Mesenteric fat pad (tissue), 1 donor: Measurements from ENCODE around the gene UCHL1. TPM values are rescaled to one million over a fixed set of nuclear protein-coding genes. Genes with fewer than 3 reads are reported as not detected.
"Not testable (repeated sequence)": the region's sequence is repeated elsewhere in the genome, so short reads cannot be mapped to it uniquely, and the experiment has no call there.

Experiments
- DNase-seq: peaks from one replicate; pipeline ENCODE4 v3.0.0-alpha.2; 2020; ENCODE audit warnings: low spot score
- total RNA-seq: library from RNA; stranded (reverse); fragmentation: NEBNext Ultra II Directional; extraction: Animal tissue kit (Norgen Biotek cat#: 25700); gene quantifications from one replicate; pipeline ENCODE4 v1.2.1, GENCODE V29; 2021
- donor health status: DM: yes; HTN: yes; CAD: no.

Gene UCHL1
- total RNA-seq, 1 donor from 2014 or later, result 191 TPM

DNA sequence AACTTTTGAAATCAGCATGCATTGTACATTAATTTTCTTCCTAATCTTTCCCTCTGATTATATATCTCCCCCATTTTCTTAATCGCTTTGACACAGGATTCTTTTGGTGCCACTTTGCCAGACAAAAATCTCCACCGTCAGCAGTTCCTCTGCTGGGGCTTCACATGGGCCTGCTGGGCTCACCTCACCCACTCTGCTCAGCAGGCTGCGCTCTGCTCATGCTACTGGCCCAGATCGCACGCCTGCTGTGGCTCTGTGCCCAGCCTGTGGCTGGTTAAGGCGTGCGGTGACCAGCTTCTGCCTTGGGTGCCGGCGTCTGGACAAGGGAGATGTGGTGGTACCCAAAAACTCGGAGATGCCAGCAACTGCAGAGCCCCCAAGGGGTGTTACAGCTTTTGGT is 31.1 kb downstream of the UCHL1 start:
- DNase-seq, result no peak

DNA sequence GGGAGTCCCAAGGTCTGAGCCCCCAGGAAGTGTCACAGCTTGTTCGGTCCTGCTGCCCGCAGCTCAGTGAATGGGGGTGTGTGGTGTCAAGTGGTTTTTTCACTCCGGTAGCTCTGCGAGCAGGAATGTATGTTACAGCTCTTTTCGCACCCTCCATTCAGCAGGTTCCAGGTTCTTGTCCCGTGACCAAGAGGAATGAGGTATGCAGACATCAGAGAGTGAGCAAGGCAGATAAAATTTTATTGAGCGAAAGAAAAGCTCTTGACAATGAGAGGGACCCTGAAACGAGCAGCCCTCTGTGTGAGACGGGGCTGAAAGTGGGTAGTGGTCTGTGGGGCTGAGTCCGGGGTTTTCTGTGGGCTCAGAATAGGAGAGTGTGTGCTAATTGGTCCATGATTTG is 31.5 kb downstream of the UCHL1 start:
- no peak for DNase-seq

DNA sequence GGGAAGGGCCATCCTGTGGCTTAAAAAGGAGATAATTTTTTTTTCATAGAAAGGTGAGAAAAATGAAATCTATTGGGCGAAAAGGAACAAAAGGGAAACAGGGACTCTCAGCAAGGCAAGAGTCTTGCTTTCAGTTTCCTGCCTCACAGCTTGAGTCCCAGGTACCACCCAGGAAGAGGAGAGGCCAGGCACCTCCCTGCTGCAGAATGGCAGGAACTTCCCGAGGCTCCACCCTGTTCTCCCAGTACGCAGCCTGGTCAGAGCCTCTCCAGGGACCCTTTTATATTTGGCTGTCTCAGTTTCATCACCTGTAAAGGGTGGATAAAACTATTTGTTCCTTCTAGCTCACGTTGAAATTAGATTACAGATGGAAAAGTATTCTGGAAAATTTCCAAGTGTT is 33.8 kb downstream of the UCHL1 start:
- DNase-seq, result no peak

DNA sequence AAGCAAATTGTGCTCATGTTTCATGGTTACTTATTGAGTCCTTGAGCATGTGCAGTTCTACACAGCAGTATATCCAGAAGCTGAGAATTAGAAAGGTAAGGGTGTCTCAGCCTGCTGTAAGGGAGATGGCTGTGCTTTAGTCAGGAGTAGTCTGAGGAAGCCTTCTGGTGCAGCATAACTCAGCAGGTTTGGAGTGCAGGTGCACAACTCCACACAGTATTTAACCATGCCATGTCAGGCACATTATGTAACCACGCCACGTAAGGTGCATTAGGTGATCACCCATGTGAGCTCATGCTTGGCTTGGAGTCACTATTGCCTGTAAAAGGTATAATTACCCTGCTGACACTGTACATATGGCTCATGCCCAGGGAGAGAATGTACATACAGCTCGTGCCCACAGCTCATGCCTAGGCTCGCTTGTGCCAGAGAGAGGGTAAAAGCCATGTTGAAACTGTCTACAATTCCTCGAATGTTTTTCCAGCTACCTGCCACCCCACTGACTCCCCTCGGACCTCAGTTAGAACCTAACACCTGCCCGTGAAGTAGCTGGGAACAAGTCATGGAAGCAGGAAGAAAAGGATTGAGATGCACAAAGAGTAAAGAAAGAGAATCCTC is 37.8 kb downstream of the UCHL1 start:
- no peak for DNase-seq

GRCh38 chr4:41296995-41297394 is 40.3 kb downstream of the UCHL1 start:
- DNase-seq, result no peak

- DNase-seq, result no peak
Observed at GRCh38 chr4:41297832-41298231, 41.1 kb downstream of the UCHL1 start.

DNA sequence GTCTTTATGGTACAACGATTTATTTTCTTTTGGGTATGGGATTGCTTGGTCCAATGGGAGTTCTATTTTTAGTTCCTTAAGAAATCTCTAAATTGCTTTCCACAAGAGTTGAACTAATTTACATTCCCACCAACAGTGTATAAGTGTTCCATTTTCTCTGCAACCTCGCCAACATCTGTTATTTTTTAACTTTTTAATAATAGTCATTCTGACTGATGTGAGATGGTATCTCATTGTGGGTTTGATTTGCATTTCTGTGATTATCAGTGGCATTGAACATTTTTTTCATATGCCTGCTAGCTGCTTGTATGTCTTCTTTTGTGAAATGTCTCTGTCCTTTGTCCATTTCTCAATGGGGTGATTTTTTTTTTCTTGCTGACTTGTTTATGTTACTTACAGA is 42.8 kb downstream of the UCHL1 start:
- no peak for DNase-seq

GRCh38 chr4:41301137-41301536 is 44.4 kb downstream of the UCHL1 start:
- no peak for DNase-seq

DNA sequence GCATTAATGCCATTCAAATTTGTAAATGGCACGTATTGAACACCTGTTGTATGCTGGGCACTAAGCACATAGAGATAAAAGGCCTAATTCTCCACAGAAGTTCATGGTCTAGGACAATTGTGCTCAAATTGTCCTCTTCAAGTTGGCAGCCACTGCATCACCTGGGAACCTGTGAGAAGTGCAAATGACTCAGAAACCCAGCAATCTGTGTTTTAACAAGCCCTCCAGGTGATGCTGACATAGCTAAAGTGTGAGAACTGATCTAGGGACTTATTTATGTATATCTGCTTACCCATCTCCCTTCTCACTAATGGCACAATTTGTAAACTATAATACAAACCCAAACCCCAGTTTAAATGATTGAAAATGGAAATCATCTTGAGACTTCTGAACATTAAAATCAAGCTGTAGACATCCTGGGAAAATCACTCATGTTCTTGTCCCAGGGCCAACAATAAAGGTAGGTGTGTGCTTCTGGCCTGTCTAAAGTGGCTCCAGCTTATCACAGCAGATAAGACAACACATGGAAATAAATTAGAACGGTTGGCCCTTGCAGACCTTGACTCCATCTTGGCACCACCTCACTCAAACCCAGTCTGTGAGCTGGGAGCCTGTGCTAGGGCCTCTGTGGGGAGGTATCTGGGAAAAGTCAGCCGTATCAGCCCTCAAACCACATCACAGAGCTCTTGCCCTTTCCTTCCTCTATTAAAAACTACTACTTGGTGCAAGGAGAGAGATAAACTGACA is 46.8 kb downstream of the UCHL1 start:
- no peak for DNase-seq

GRCh38 chr4:41304221-41304620 is 47.5 kb downstream of the UCHL1 start:
- DNase-seq, result no peak

- no peak for DNase-seq
Observed at GRCh38 chr4:41305476-41305875, 48.7 kb downstream of the UCHL1 start.

GRCh38 chr4:41307638-41308037 is 50.9 kb downstream of the UCHL1 start:
- DNase-seq, result no peak

DNA sequence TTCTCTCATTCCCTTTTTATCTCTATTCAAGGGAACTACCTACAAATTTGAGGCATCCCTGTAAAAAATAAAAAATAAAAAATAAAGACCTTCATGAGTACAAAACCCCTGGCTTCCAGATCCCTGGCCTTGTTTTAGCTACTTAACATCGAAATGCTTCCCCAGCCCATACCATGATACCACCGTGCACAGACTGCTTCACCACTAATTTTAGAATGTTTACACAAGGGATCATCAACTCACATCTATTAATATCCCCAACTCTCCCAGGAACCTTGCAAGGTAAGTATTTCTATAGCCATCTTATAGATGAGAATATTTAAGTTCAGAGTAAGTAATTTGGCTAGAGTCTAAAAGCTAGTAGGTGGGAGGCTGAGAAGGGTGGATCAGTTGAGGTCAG is 51.7 kb downstream of the UCHL1 start:
- no peak for DNase-seq

- DNase-seq, result not testable (repeated sequence)
Observed at GRCh38 chr4:41315426-41315825, 58.7 kb downstream of the UCHL1 start.

DNA sequence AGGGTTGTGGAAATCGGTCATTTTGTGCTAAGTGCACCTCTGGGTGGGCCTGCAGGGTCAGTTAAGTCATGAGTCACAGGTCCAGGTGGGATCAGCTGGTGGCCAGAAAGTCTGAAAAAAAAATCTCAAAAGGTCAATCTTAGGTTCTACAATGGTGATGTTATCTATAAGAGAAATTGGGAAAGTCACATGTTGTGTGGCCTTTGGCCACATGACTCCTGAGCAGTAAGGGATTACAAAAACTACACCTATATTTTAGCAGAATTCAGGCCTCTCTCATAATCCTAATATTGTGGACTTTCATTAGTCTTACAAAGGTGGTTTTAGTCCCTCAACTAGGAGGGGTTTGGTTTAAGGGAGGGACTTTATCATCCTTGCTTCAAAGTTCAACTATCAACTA is 59.1 kb downstream of the UCHL1 start:
- no peak for DNase-seq

Other genes starting within 250 kb of the UCHL1 start
- gene APBB2, start 42.4 kb upstream of the UCHL1 start, total RNA-seq, result 121 TPM